Activated T-cell treated with anti-CD3 and anti-CD28 coated beads for 4 hours (primary cell): ENCODE results near the gene USH2A.

Experiments used
- DNase-seq: peaks from one replicate; pipeline ENCODE4 v3.0.0-alpha.2; 2020

USH2A gene

GRCh38 chr1:215623162-215623561 lies 800.1 kb downstream of the USH2A start:
- no peak for DNase-seq

- no peak for DNase-seq
These were observed 805.3 kb downstream of the USH2A start for GRCh38 chr1:215617979-215618378.

- DNase-seq, result no peak
These were observed 810.9 kb downstream of the USH2A start for GRCh38 chr1:215612391-215612790.

DNA sequence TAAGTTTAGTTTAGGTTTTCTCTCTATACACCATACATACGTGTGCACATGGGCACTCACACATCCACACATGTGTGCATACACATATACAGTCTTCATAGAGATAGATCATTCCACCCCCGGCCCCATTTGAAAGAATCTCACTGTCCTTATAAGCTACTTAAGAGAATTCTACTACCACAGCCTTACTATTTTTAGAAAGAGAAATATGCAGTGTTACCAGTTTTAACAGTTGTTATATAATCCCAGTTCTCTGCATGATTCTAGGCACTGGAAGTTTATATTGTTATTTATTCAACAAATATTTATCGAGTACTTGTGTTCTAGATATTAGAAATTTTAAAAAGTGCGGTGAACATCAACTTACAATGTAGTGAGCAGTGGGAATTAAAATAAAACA lies 814.6 kb downstream of the USH2A start:
- no peak for DNase-seq

GRCh38 chr1:215607412-215607811 lies 815.8 kb downstream of the USH2A start:
- no peak for DNase-seq

DNA sequence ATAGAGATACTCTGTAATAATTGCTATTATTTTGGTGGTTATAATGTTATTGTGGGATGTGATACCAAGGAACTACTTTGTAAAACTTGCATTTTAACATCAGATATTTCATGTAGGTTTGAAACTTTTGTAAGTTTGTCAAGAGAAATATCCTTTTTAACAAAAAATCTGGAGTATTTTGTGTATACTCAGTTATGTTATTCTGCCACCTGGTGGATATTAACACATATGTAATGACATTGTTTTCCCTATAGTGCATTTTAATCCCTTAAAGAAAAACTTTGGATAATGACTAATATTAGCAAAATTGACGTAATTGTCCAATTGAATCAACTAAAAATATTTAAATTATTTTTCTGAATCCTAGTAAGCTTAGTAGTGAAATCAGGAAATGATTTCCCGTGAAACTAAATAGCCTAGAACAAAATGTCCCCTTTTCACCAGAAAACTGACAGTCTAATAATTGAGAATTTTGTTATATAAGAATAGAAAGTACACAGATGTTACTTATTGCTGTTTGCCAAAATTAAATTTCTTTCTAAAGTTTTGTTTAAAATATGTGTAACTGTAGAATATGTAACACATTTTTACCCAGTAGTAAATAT lies 816.6 kb downstream of the USH2A start:
- no peak for DNase-seq

DNA sequence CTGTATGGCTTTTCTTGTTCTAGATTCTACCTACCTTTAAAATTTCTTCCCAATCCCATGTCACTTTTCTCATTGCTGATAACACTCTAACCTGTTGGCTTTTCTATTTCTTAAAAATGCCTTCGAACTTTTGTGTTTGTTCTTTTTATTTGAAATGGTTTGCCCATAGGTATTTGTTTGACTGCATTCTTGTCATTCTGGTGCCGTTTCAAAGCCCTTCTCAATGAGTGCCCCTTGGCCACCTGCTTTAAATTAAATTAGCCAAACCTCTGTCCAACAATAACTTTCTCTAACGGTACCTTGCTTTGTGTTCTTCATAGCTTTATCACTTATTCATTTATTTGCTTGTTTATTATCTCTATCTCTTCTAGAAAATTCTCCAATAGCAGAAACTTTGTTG lies 817.2 kb downstream of the USH2A start:
- DNase-seq, result no peak

DNA sequence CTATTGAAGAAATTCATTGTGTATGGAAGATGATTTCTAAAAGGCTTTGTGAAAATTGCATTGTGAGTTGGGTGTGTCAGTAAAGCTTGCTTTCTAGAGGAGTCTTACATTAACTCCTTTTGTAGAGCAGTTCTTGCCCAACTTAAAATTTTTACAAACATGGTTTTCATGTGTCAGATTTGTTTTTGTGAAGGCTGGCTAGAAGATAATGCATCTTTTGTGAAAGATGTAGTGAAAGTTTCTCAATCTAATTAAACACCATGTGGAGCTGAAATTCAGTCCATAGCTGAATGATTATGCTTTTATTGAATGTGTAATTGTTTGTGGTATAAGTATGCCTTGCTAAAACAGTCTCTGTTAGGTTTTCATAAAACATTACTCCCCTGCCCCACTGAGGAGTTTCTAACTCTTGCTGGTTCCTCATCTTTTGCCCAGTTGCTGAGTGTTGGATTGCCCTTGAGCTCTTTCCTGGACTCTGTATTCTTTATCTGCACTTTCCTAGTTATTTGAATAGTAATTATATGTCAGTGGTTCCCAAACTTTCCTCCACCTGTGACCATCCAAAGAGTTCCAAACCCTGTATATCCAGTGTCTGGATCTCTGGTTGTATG lies 818.1 kb downstream of the USH2A start:
- DNase-seq, result no peak

DNA sequence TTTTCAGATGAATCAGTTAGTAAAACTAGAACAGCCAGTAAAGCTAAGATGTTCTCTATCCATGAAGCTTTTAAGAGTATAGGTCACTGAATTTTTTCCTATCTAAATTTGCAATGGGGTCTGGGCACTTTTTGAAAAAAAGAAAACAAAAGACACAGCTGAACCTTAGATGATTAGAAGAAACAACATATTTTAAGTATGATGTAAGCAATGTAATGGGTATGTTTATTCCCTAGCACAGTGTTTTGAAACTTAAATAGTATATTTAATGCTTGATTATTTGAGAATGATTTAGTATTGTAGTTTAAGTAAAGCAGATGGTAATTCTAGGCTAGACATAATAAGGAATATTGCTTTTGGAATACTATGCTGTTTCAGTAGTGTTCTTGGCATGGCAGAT lies 819.9 kb downstream of the USH2A start:
- no peak for DNase-seq

- no peak for DNase-seq
These were observed 822.0 kb downstream of the USH2A start for GRCh38 chr1:215601276-215601675.

GRCh38 chr1:215600867-215601266 lies 822.4 kb downstream of the USH2A start:
- no peak for DNase-seq

GRCh38 chr1:215600258-215600792 lies 822.9 kb downstream of the USH2A start:
- DNase-seq, result no peak

DNA sequence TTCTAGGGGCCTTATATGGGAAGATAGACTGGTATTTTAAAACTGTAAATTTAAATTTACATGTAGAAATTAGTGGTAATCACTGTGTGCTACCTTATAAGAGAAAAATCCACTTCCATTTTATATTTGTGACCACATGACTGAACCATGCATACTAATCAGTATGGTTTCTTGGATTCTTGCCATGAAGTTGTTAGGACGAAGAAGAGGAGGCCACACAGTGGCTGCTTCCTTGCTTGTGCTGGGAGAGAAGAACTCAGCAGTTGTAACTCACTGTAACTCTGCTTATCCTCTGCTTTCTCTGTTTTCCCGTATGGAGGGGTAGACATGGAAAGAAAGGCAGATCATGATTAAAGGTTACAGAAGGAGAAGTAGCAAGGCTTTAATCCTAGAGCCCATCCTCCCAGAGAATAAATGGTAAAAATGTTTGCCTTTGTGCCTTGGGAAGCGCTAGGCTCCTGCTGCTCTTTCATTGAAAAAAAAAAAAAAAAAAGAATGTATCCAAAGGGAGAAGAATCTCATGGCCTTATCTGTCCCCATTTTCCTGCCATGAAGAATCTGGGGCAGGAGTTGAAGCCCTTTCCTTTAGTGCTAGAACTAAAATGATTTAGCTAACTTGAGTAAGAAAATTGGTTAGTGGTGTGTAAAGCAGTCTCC lies 823.7 kb downstream of the USH2A start:
- no peak for DNase-seq

DNA sequence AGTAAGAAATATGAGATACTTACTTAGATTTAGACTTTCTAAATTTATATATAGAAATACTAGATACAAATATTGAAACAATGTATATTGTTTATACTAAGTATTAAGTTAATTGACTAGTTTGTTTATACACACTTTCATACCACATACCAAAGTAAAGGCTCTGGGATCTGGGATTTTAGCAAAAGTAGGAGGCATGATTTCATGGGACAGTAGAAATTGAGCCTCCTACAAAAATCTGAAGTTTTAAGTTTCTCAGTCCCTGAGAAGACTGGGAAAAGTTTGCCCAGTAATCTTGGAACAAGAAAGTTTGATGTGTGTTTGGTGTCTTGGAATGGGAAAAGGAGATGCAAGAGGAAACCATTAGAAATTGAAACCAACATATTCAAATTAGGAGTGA lies 825.3 kb downstream of the USH2A start:
- DNase-seq, result no peak

- no peak for DNase-seq
These were observed 828.0 kb downstream of the USH2A start for GRCh38 chr1:215595231-215595630.

DNA sequence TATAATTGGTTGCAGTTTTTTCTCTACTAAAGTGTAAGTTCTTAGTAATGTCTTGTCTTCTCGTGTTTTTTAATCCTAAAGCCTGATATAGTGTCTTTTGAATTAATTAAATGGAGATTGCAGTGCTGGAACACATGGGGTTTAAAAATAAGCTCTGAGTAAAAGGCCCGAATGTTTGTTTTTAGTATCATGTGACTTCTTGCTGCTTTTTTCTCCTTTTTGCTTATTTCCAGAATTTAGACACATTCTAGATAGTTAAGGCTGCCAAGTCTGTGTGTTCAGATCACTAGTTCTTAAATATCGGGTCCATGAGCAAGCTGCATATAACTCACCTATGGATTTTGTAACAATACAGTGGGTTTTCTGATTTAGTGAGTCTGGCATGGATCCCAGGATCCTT lies 828.6 kb downstream of the USH2A start:
- DNase-seq, result no peak

DNA sequence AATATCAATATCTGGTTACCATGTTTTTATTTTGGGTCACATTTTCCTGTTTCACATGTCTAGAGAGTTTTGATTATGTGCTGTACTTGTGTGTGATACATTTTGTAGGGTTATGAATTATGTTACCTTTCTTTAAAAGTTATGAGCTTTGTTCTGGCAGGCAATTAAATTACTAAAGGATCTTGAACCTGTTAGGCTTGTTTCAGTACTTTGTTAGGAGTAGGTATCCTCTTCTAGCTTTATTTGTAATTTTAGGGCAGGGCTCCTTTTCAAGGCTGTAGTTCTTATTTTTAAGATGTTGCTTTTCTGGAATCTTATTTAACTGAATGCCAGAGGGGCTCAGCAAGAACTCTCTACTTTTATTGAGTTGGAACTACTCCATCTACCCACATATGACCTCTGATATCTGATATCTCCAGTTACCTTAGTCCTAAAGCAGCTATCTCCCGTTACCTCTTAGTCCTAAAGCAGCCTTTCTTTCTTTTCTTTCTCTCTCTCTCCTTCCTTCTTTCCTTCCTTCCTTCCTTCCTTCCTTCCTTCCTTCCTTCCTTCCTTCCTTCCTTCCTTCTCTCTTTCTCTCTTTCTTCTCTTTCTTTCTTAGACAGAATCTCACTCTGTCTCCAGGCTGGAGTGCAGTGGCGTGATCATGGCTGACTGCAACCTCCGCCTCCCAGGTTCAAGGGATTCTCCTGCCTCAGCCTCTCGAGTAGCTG lies 832.3 kb downstream of the USH2A start:
- DNase-seq, result no peak

GRCh38 chr1:215589650-215590435 lies 833.4 kb downstream of the USH2A start:
- no peak for DNase-seq

GRCh38 chr1:215584389-215584788 lies 838.9 kb downstream of the USH2A start:
- no peak for DNase-seq

DNA sequence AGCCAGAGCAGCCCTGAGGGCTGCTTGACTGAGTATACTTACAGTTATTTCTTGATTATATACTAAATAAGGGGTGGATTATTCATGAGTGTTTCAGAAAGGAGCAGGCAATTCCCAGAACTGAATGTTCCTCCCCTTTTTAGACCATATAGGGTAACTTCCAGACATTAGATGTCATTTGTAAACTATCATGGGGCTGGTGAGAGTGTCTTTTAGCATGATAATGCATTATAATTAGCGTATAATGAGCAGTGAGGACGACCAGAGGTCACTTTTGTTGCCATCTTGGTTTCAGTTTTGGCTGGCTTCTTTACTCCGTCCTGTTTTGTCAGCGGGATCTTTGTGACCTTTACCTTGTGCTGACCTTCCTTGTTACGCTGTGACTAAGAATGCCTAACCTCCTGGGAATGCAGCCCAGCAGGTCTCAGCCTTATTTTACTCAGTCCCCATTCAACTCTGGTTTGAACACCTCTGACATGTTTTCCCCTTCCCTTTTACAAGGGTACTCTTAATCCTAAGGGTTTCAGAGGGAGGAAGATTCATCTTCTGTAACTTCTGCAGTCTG lies 840.0 kb downstream of the USH2A start:
- no peak for DNase-seq

- no peak for DNase-seq
These were observed 841.4 kb downstream of the USH2A start for GRCh38 chr1:215581896-215582295.
